ENCODE measurements around the gene PRPS1.

Gene PRPS1

GRCh38 chrX:107589243-107589642, 39.1 kb upstream of the PRPS1 start:
- no peak for DNase-seq (ENCODE audit: low read depth in 1 of 2, low spot score in 1 of 2)
- no peaks in the 10 kb centered on the region for H3K27me3 ChIP-seq (ENCODE audit: insufficient read depth, poor library complexity, severe bottlenecking)
- TF ChIP-seq GABPA (IDR thresholded peaks at IDR 0.05; ENCODE audit: low read depth) (no peak), POLR2AphosphoS5 (IDR thresholded peaks at IDR 0.05; ENCODE audit: low read depth) (no peak), REST (IDR thresholded peaks at IDR 0.05; ENCODE audit: insufficient replicate concordance, low read depth) (no peak), SPI1 (IDR thresholded peaks at IDR 0.05; ENCODE audit: borderline replicate concordance, low read depth) (no peak), CTCF (IDR thresholded peaks at IDR 0.05; ENCODE audit: insufficient read depth, low read length) (no peak)
- H3K4me3 ChIP-seq (replicated peaks; ENCODE audit: insufficient read depth, low read length): no peak overlapping the region
- no peak overlapping the region for H3K27ac ChIP-seq (replicated peaks)

GRCh38 chrX:107596651-107597050, 31.7 kb upstream of the PRPS1 start:
- DNase-seq (ENCODE audit: low read depth in 1 of 2, low spot score in 1 of 2): no peak
- Histone ChIP-seq H3K27ac (replicated peaks) (no peak overlapping the region), H3K27me3 (ENCODE audit: insufficient read depth, poor library complexity, severe bottlenecking) (no peaks in the 10 kb centered on the region), H3K4me3 (replicated peaks; ENCODE audit: insufficient read depth, low read length) (no peak overlapping the region)
- TF ChIP-seq CTCF (IDR thresholded peaks at IDR 0.05; ENCODE audit: insufficient read depth, low read length) (no peak), POLR2AphosphoS5 (IDR thresholded peaks at IDR 0.05; ENCODE audit: low read depth) (no peak), GABPA (IDR thresholded peaks at IDR 0.05; ENCODE audit: low read depth) (no peak), SPI1 (IDR thresholded peaks at IDR 0.05; ENCODE audit: borderline replicate concordance, low read depth) (no peak), REST (IDR thresholded peaks at IDR 0.05; ENCODE audit: insufficient replicate concordance, low read depth) (no peak)

GRCh38 chrX:107597264-107597663, 31.0 kb upstream of the PRPS1 start:
- no peak for DNase-seq (ENCODE audit: low read depth in 1 of 2, low spot score in 1 of 2)
- Histone ChIP-seq H3K27me3 (ENCODE audit: insufficient read depth, poor library complexity, severe bottlenecking) (no peaks in the 10 kb centered on the region), H3K4me3 (replicated peaks; ENCODE audit: insufficient read depth, low read length) (no peak overlapping the region), H3K27ac (replicated peaks) (no peak overlapping the region)
- TF ChIP-seq GABPA (IDR thresholded peaks at IDR 0.05; ENCODE audit: low read depth) (no peak), REST (IDR thresholded peaks at IDR 0.05; ENCODE audit: insufficient replicate concordance, low read depth) (no peak), CTCF (IDR thresholded peaks at IDR 0.05; ENCODE audit: insufficient read depth, low read length) (no peak), POLR2AphosphoS5 (IDR thresholded peaks at IDR 0.05; ENCODE audit: low read depth) (no peak), SPI1 (IDR thresholded peaks at IDR 0.05; ENCODE audit: borderline replicate concordance, low read depth) (no peak)

Data from HL-60 (cell line).